Nephron (organoid): Measurements from ENCODE around the gene SUMF1.
A peak's percentile ranks its signal among the peaks of the same experiment; 100 is the strongest.

ENCODE experiments used
- H3K27ac Mint-ChIP-seq, 3 experiments: 2 replicates each; pipeline ENCODE4 v1.8.0; 2020; ENCODE audit warnings: mixed read lengths in 3 of 3, mild to moderate bottlenecking in 2 of 3, moderate library complexity in 1 of 3
- H3K27me3 Mint-ChIP-seq: 2 replicates; pipeline ENCODE4 v1.8.0; 2021; ENCODE audit warnings: low read depth, mild to moderate bottlenecking, moderate library complexity, mixed read lengths
- H3K36me3 Mint-ChIP-seq: 2 replicates; pipeline ENCODE4 v1.8.0; 2020; ENCODE audit warnings: low read depth, mixed read lengths
- H3K4me1 Mint-ChIP-seq: 2 replicates; pipeline ENCODE4 v1.8.0; 2020; ENCODE audit warnings: mixed read lengths
- H3K4me3 Mint-ChIP-seq, 3 experiments: 2 replicates each; pipeline ENCODE4 v1.8.0; 2020; ENCODE audit warnings: mild to moderate bottlenecking in 3 of 3, mixed read lengths in 3 of 3, moderate library complexity in 2 of 3
- H3K9me3 Mint-ChIP-seq: 2 replicates; pipeline ENCODE4 v1.8.0; 2020; ENCODE audit warnings: mixed read lengths
- TF ChIP-seq, protein P1 (sequence below), 3 experiments: fragments of 200-600 bp; sonication (generic); IDR thresholded peaks; one replicate each; pipeline ENCODE4 v1.5.0; 2021; ENCODE audit warnings: antibody characterized with exemption in 3 of 3; ENCODE audit not compliant: unreplicated experiment in 3 of 3

The SUMF1 gene

DNA sequence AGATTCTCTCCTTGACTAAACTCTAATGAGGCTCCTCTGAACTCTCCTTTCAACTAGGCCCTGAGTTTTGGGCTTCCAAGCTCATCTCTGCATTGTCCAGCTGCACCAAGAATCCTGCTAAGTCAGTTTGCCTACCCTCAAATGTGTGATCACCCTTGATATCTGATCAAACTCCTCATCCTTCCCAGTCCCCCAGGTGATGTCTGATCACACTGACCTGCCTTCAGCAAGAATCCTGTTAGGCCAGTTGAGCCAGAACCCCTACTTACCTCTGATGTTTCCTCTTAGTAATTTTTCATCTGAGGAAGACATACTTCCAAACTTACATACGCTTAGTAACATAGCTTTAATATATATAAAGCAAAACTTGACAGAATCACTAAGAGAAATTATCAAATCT lies 28.8 kb downstream of the SUMF1 start:
- H3K9me3 Mint-ChIP-seq, result no peaks in the 10 kb centered on the region
- H3K36me3 Mint-ChIP-seq, result peaks cover 40% of the 10 kb centered on the region
- TF ChIP-seq, protein P1, sequence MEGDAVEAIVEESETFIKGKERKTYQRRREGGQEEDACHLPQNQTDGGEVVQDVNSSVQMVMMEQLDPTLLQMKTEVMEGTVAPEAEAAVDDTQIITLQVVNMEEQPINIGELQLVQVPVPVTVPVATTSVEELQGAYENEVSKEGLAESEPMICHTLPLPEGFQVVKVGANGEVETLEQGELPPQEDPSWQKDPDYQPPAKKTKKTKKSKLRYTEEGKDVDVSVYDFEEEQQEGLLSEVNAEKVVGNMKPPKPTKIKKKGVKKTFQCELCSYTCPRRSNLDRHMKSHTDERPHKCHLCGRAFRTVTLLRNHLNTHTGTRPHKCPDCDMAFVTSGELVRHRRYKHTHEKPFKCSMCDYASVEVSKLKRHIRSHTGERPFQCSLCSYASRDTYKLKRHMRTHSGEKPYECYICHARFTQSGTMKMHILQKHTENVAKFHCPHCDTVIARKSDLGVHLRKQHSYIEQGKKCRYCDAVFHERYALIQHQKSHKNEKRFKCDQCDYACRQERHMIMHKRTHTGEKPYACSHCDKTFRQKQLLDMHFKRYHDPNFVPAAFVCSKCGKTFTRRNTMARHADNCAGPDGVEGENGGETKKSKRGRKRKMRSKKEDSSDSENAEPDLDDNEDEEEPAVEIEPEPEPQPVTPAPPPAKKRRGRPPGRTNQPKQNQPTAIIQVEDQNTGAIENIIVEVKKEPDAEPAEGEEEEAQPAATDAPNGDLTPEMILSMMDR (IDR thresholded peaks at IDR 0.05; ENCODE audit: unreplicated experiment in 3 of 3), result no peak
- no peak overlapping the region for H3K27ac Mint-ChIP-seq
- H3K4me3 Mint-ChIP-seq, result no peak overlapping the region
- H3K27me3 Mint-ChIP-seq, result no peaks in the 10 kb centered on the region
- peaks cover 4% of the 10 kb centered on the region for H3K4me1 Mint-ChIP-seq

DNA sequence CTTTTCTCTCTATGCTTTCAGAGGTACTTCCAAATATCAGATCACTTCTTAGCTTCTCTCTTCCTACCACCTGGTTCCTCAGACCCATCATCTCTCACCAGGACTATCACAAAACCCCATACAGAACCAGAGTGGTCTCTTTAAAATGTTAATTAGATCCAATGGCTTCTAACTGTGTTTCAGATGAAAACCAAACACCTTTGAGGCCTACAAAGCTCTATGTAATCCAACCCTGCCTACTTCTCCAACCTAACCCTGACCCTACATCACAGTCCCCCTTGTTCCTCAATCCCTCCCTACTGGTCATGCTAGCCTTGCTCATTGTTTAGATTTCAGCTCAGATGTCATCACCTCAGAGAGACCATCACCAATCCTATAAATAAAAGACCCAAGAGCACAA lies 34.8 kb downstream of the SUMF1 start:
- no peak overlapping the region for H3K4me3 Mint-ChIP-seq
- peaks cover 8% of the 10 kb centered on the region for H3K9me3 Mint-ChIP-seq
- peaks cover 2% of the 10 kb centered on the region for H3K4me1 Mint-ChIP-seq
- H3K36me3 Mint-ChIP-seq, result peaks cover 45% of the 10 kb centered on the region
- no peaks in the 10 kb centered on the region for H3K27me3 Mint-ChIP-seq
- TF ChIP-seq, protein P1 (IDR thresholded peaks at IDR 0.05; ENCODE audit: unreplicated experiment in 3 of 3), result no peak
- no peak overlapping the region for H3K27ac Mint-ChIP-seq

DNA sequence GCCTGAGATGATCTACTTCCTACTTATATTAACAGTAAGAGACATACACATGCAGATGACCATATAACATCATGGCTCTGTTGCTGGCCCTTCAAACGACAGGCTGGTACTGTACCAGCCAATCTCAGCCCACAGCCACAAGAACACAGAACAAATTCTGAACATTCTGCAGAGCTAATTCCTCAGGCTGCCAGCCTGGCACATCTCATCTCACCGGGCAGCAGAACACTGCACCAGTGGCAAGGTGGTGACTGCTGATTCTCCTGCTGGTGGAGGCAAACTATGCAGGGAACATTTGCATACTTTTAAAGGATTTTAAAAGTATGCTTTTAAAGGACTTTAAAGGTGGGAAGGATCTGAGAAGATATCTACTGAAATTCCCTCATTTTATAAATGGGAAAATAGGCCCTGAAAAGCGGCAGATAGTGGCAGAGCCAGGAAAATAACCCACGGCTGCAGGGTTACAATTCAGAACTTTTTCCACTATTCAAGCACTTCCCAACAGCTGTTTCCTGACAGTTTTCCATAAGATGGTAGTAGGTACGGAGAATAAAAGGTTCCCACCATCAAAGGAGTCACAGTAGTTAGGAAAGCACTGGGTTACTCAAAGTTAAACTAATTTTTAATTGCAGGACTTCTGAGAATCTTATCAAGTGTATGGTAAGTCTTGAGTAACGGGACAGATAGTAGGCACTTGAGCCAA lies 37.3 kb downstream of the SUMF1 start:
- Mint-ChIP-seq H3K4me1 (peaks cover 17% of the 10 kb centered on the region), H3K27ac (peak overlapping the region; percentile 7 to 30 (median 7)), H3K36me3 (peaks cover 34% of the 10 kb centered on the region), H3K27me3 (no peaks in the 10 kb centered on the region), H3K9me3 (peaks cover 8% of the 10 kb centered on the region), H3K4me3 (no peak overlapping the region)
- TF ChIP-seq, protein P1 (IDR thresholded peaks at IDR 0.05; ENCODE audit: unreplicated experiment in 3 of 3), result no peak

DNA sequence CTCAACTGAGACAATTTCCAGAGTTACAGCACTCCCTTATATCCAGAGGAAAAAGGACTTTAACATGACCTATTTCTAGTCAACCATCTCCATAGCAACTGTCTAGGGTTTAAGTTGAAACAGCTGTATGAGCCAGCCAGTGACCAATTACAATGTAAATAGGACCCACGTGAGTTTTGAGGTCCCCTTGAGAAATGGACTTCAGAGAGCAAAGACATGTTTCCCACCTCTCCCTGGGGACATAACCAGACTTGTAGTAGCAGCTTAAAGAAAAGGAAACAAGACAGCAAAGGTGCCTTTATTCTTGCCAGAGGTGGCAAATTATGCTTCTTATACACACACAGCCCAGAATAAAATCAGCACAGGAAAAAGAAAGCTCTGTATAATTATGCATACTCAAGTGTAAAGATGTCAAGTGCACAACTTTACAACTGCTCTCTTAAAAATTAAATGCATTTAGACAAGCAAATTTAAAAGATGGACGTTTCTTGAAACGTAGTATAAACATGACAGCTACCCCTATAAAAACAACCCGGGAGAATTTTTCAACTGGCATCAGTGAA lies 40.2 kb downstream of the SUMF1 start:
- Mint-ChIP-seq H3K9me3 (peaks cover 4% of the 10 kb centered on the region), H3K36me3 (peaks cover 13% of the 10 kb centered on the region), H3K4me3 (peak overlapping the region; percentile 32 to 63 (median 49)), H3K27ac (peak overlapping the region; percentile 85 to 96 (median 95)), H3K4me1 (peaks cover 17% of the 10 kb centered on the region), H3K27me3 (no peaks in the 10 kb centered on the region)
- TF ChIP-seq, protein P1 (IDR thresholded peaks at IDR 0.05; ENCODE audit: unreplicated experiment in 3 of 3), result no peak

DNA sequence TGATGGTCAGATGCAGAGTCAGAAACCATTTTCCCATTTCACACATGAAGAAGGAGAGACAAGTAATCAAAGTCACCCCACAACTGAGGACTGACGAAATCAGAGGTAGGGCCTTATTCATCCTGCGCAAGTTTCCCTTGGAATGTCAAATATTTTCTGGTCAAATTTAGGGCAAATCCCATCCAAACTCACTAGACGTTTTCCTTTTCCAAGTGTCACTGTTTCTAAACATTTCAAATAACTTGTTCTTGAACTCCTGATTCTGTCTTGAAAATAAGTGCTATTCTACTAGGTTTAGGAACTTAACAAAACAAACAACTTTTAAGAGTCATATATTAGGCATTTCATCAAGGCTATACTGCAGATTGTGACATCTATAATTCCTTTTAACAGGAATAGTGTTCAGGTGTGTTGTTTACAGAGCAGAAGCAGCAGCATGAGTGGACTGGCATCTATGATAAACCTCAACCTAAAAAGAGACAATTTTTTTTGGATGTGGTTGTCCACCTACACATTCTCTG lies 40.7 kb downstream of the SUMF1 start:
- peaks cover 4% of the 10 kb centered on the region for H3K9me3 Mint-ChIP-seq
- H3K36me3 Mint-ChIP-seq, result peaks cover 8% of the 10 kb centered on the region
- peak overlapping the region; percentile 85 to 96 (median 95) for H3K27ac Mint-ChIP-seq
- H3K27me3 Mint-ChIP-seq, result no peaks in the 10 kb centered on the region
- TF ChIP-seq, protein P1 (IDR thresholded peaks at IDR 0.05; ENCODE audit: unreplicated experiment in 3 of 3), result no peak
- H3K4me1 Mint-ChIP-seq, result peaks cover 17% of the 10 kb centered on the region
- no peak overlapping the region for H3K4me3 Mint-ChIP-seq
